ENCODE measurements around the gene TMEM181. TPM values are rescaled to one million over a fixed set of nuclear protein-coding genes. Genes with fewer than 3 reads are reported as not detected.

TMEM181 gene
- total and polyA plus RNA-seq, 2 of the 13 experiments (the other 11 are each of a cell fraction or from before 2014, with no cell fraction given), result 59.1 to 108 TPM

DNA sequence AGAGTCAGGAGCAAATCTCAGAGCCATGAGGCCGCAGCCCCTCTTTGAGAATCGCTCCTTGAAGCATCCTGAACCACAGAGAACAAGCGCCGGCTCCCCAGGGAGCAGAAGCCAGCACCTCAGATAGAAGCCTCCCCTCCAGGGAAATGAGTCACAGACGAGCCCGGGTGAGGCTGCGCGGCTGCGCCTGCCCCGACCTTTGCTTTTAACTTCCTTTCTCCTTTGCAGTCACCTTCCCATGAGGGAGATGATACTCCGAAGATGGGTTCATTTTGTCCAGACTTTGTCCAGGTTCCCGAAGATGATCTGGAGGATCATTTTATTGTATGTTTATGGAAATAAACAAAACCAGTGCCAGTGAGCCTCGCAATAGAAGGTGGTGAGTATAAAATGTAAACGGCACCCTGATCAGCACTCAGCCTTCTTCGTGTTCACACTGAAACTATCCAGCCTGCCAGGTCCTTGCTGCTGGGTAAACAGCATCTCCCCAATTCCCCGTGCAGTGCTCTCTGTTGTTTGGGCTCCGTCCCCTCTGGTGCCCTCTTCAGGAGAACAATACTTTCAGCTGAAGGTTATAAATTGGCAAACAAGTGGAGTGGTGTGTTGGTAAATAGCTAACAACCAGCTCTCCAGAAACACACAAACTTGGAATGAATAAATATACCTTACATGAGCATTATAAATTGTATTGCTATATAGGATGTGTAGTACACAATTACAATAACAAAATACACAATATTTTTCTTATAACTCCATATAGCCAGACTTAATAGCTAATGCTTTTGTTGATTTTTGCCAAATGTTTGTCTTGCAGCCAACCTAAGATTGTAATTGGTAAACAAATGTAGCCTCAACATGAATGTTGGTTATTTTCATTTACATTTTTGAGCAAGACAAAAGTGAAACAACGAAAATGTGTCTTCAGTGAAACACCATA is 41.4 kb upstream of the TMEM181 start (continued):
- TF ChIP-seq, protein P1, sequence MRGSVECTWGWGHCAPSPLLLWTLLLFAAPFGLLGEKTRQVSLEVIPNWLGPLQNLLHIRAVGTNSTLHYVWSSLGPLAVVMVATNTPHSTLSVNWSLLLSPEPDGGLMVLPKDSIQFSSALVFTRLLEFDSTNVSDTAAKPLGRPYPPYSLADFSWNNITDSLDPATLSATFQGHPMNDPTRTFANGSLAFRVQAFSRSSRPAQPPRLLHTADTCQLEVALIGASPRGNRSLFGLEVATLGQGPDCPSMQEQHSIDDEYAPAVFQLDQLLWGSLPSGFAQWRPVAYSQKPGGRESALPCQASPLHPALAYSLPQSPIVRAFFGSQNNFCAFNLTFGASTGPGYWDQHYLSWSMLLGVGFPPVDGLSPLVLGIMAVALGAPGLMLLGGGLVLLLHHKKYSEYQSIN (CRISPR knock-in tag; IDR thresholded peaks at IDR 0.05; ENCODE audit: borderline replicate concordance), result no peak
- TF ChIP-seq, protein P2, sequence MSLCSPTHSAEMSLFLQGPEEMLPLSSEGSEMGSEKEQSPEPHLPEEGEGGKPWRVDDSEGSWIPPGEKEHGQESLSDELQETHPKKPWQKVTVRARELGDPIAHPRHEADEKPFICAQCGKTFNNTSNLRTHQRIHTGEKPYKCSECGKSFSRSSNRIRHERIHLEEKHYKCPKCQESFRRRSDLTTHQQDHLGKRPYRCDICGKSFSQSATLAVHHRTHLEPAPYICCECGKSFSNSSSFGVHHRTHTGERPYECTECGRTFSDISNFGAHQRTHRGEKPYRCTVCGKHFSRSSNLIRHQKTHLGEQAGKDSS (CRISPR knock-in tag; IDR thresholded peaks at IDR 0.05; ENCODE audit: borderline replicate concordance, low read depth), result peak; percentile 85
- TF ChIP-seq FOXA3 (CRISPR knock-in tag; IDR thresholded peaks at IDR 0.05), result peak; percentile 56; the same call in 1 of the 2 replicates
- no peak for TF ChIP-seq FOXP1 (IDR thresholded peaks at IDR 0.05)
- peak; percentile 42; the same call in 1 of the 2 replicates for TF ChIP-seq FOXP1 (CRISPR knock-in tag; IDR thresholded peaks at IDR 0.05)
- TF ChIP-seq ERF (CRISPR knock-in tag; IDR thresholded peaks at IDR 0.05), result peak; percentile 30; the same call in 1 of the 2 replicates
- 0 out of 2 replicates have a peak, but pooled peaks have one; percentile 25 for TF ChIP-seq ZNF350 (CRISPR knock-in tag; IDR thresholded peaks at IDR 0.05; ENCODE audit: borderline replicate concordance, low read depth)
- no peak for TF ChIP-seq SMARCC2 (IDR thresholded peaks at IDR 0.05)
- TF ChIP-seq SALL1 (CRISPR knock-in tag; IDR thresholded peaks at IDR 0.05), result 0 out of 2 replicates have a peak, but pooled peaks have one; percentile 12
- no peak for TF ChIP-seq ZNF557 (CRISPR knock-in tag; IDR thresholded peaks at IDR 0.05)
- no peak for TF ChIP-seq FOXJ3 (CRISPR knock-in tag; IDR thresholded peaks at IDR 0.05; ENCODE audit: borderline replicate concordance)
- no peak for TF ChIP-seq RARG (CRISPR knock-in tag; IDR thresholded peaks at IDR 0.05; ENCODE audit: low read depth)
- peak; percentile 57; the same call in 1 of the 2 replicates for TF ChIP-seq KDM2A (CRISPR knock-in tag; IDR thresholded peaks at IDR 0.05; ENCODE audit: borderline replicate concordance, low read depth)
- 0 out of 2 replicates have a peak, but pooled peaks have one; percentile 12 for TF ChIP-seq MIER2 (CRISPR knock-in tag; IDR thresholded peaks at IDR 0.05)
- no peak for TF ChIP-seq KLF15 (CRISPR knock-in tag; IDR thresholded peaks at IDR 0.05; ENCODE audit: borderline replicate concordance)
- TF ChIP-seq, protein P3, sequence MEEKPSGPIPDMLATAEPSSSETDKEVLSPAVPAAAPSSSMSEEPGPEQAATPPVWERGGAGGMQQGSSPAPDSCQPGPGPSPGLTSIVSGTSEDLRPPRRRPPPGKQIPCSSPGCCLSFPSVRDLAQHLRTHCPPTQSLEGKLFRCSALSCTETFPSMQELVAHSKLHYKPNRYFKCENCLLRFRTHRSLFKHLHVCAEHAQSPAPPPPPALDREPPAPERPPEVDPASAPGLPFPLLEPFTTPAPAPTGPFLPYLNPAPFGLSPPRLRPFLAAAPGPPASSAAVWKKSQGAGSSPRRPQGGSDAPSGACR (CRISPR knock-in tag; IDR thresholded peaks at IDR 0.05), result no peak
- TF ChIP-seq, protein P4, sequence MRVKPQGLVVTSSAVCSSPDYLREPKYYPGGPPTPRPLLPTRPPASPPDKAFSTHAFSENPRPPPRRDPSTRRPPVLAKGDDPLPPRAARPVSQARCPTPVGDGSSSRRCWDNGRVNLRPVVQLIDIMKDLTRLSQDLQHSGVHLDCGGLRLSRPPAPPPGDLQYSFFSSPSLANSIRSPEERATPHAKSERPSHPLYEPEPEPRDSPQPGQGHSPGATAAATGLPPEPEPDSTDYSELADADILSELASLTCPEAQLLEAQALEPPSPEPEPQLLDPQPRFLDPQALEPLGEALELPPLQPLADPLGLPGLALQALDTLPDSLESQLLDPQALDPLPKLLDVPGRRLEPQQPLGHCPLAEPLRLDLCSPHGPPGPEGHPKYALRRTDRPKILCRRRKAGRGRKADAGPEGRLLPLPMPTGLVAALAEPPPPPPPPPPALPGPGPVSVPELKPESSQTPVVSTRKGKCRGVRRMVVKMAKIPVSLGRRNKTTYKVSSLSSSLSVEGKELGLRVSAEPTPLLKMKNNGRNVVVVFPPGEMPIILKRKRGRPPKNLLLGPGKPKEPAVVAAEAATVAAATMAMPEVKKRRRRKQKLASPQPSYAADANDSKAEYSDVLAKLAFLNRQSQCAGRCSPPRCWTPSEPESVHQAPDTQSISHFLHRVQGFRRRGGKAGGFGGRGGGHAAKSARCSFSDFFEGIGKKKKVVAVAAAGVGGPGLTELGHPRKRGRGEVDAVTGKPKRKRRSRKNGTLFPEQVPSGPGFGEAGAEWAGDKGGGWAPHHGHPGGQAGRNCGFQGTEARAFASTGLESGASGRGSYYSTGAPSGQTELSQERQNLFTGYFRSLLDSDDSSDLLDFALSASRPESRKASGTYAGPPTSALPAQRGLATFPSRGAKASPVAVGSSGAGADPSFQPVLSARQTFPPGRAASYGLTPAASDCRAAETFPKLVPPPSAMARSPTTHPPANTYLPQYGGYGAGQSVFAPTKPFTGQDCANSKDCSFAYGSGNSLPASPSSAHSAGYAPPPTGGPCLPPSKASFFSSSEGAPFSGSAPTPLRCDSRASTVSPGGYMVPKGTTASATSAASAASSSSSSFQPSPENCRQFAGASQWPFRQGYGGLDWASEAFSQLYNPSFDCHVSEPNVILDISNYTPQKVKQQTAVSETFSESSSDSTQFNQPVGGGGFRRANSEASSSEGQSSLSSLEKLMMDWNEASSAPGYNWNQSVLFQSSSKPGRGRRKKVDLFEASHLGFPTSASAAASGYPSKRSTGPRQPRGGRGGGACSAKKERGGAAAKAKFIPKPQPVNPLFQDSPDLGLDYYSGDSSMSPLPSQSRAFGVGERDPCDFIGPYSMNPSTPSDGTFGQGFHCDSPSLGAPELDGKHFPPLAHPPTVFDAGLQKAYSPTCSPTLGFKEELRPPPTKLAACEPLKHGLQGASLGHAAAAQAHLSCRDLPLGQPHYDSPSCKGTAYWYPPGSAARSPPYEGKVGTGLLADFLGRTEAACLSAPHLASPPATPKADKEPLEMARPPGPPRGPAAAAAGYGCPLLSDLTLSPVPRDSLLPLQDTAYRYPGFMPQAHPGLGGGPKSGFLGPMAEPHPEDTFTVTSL (CRISPR knock-in tag; IDR thresholded peaks at IDR 0.05; ENCODE audit: borderline replicate concordance), result no peak

All from HepG2 (cell line).